GM18861 (cell line): ENCODE results near the gene OR1K1.
A peak's percentile ranks its signal among the peaks of the same experiment; 100 is the strongest.
"Not testable (repeated sequence)": the region's sequence is repeated elsewhere in the genome, so short reads cannot be mapped to it uniquely, and the experiment has no call there.

Source experiments
- ATAC-seq: cut with Tn5 transposase; IDR thresholded peaks from one replicate; pipeline ENCODE4 v1.9.1; 2021; ENCODE audit not compliant: unreplicated experiment

Gene OR1K1

DNA sequence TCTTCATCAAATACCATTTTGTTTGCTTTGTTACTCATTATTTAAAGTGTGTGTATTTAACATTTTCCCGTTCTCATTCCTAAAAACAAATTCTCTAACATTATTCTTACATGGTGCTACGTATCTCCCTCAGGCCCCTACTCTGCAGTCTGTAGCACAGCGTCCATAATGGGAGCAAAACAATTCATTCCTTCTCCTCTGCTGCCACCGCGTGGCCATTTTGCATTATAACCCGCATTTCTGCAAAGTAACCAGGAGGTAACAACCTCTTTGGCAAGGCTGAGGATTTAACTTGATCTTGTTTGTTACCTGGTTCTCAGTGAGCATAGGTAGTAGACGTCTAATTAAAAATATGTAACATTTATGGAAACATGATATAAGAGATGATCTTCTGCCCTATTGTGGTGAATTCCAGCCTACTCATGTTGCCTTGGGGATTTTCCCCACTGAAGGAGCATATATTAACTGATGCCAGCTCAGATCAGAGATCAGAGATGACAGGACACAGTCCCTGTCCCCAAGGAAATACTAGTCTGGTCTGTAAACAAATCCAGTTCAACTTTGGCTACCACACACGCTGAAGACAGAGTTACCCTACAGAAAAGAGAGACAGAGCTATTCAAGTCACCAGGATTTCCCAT is 10.5 kb downstream of the OR1K1 start:
- ATAC-seq, result peak; percentile 93

DNA sequence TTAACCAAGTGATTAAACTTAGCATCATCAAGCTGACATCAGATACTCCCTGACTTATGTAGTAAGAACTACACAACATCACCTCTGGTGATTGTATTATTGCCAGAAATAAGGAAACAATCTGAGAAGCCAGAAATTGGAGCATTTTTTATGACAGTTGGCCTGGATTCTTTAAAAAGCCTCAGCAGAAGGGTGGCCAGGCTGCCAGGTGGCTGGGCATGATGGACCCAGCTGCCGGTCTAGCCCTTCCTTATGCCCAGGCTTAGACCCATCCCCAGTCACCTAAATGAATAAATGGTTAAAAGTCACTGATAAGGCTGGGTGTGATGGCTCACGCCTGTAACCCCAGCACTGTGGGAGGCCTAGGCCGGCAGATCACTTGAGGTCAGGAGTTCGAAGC is 12.8 kb downstream of the OR1K1 start:
- no peak for ATAC-seq

DNA sequence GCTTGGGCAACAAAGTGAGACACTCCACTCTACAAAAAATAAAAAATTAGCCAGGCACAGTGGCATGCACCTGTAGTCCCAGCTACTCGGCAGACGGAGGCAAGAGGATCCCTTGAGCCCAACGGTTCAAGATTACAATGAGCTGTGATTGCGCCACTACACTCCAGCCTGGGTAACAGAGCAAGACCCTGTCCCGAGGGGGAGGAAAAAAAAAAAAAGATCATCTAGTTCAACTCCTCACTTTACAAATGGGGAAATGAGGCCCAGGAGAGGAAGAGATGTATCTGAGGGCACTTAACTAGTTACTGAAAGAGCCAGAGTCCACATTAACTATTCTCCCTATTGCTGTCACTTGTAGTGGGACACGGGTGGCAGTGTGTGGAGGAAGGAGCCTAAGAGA is 14.6 kb downstream of the OR1K1 start:
- ATAC-seq, result no peak

- no peak for ATAC-seq
Measured at GRCh38 chr9:122815544-122815943, 15.6 kb downstream of the OR1K1 start.

DNA sequence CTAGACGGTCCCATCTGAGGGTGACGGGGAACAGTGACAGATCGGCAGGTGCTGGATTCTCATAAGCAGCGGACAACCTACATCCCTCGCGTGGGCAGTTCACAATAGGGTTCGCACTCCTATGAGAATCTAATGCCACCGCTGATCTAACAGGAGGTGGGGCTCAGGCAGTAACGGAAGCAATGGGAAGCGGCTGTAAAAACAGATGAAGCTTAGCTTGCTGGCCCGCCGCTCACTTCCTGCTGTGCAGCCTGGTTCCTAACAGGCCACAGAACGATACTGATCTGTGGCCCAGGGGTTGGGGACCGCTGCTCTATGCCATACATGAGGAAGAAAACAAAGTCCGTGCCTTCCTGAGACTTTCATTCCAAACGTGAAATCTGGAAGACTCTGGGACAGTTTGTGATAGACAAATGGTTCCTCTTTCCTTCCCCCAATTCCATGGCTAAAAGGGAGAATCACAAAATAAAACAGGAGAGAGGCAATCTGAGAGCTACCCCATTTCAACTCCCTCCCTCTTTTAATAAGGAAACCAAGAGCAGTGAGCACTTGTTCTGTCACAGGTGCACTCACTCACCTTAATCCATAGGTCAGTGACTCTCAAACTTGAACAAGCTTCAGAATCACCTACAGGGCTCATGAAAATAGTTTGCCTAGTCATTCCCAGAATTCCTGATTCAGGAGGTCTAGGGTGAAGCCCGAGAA is 16.4 kb downstream of the OR1K1 start:
- ATAC-seq, result no peak

GRCh38 chr9:122819326-122819725 is 19.4 kb downstream of the OR1K1 start:
- ATAC-seq, result no peak

- no peak for ATAC-seq
Measured at GRCh38 chr9:122819791-122820489, 20.0 kb downstream of the OR1K1 start.

- ATAC-seq, result no peak
Measured at GRCh38 chr9:122820490-122820845, 20.5 kb downstream of the OR1K1 start.

GRCh38 chr9:122821278-122821943 is 21.5 kb downstream of the OR1K1 start:
- ATAC-seq, result no peak

DNA sequence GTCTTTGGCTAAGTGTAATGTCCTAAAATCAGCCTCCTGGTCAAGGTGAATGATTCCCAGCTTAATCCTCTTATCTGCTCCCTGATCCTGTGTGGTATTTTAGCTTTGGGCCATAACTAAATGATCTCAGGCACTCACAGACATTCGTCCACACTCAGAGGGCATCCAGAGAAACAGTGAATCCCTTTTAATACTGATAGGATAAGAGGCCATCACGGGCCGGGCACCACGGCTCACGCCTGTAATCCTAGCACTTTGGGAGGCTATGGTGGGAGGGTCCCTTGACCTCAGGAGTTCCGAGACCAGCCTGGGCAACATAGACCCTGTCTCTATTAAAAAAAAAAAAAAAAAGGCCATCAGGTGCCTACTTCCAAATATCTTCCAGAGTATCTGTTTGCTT is 22.1 kb downstream of the OR1K1 start:
- ATAC-seq, result no peak

DNA sequence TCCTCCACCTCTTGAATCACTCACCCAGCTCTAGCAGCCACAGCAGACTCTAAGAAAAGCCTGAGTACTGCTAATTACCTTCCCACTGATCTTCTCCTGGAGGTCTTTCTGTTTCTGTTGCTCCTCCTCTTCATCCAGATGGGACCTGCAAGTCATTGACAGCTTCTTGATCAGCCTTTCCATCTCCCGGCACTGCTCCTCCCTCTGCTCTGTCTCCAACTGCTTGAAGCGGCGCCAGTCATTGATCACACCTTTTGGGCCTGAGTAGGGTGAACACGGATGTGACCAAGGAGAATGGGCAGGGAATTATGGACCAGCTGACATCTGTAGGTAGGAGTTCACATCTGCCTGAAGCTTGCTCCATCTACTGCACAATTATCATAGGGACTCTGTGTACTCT is 23.0 kb downstream of the OR1K1 start:
- ATAC-seq, result no peak

DNA sequence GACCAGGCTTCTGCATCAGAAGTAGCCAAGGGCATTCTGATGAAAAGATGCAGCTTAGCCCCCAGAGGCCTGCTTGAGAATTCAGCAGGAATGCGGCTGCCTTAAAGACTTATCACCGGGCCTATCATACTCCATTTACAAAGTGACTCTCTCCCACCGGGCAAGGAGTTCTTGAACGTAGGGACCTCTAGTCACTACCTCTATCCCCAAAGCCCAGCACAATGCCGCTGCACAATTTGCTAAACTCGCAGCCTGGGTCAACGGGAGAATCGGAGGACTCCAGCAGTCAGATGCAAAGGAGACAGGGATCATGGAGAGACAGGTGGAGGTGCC is 27.8 kb downstream of the OR1K1 start:
- peak; percentile 14 for ATAC-seq

DNA sequence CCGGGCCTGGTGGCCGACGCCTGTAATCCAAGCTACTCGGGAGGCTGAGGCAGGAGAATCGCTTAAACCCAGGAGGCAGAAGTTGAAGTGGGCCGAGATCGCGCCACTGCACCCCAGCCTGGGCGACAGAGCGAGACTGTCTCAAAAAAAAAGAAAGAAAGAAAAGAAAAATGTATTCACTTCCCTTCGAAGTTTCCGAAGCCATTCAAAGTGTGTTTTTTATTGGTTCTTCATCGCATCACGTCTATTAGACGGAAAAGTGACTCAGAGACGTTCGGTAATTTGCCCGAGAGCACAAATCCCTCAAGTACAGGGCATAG is 29.0 kb downstream of the OR1K1 start:
- ATAC-seq, result not testable (repeated sequence)

GRCh38 chr9:122832194-122832593 is 32.3 kb downstream of the OR1K1 start:
- no peak for ATAC-seq

- no peak for ATAC-seq
Measured at GRCh38 chr9:122835313-122835731, 35.4 kb downstream of the OR1K1 start.

GRCh38 chr9:122837266-122837850 is 37.4 kb downstream of the OR1K1 start:
- ATAC-seq, result no peak

GRCh38 chr9:122838441-122838840 is 38.5 kb downstream of the OR1K1 start:
- ATAC-seq, result not testable (repeated sequence)

DNA sequence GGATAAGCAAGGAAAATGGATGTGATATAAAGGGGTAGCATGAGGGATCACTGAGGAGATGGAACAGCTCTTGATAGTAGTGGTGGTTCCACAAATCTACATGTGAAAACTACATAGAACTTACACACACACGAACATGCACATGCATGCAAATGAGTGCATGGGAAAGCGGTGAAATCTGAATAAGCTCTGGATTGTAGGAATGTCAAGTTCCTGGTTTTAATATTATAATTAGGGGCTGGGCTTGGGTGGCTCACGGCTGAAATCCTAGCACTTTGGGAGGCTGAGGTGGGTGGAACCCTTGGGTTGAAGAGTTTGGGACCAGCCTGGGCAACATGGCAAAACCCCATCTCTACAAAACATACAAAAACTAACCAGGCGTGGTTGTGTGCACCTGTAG is 41.6 kb downstream of the OR1K1 start:
- no peak for ATAC-seq

- ATAC-seq, result no peak
Measured at GRCh38 chr9:122844137-122844536, 44.2 kb downstream of the OR1K1 start.

DNA sequence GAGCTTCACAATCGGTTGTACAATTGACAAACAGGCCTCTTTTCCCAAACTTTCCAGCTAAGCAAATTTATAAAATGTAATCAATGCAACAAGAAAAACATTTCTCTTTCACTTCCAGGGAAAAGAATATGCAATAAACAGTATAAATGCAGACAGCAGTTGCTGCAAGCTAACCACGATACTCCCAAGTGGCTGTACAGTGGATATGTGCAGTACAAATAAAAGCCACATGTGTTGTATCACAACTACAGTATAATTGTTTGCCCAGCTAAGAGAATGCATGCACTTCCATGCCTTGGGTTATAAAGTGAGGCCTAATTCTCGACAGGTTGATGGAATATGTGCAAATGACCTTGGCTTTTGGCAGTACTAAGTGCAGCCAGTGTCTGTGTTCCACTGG is 45.2 kb downstream of the OR1K1 start:
- ATAC-seq, result no peak

GRCh38 chr9:122846371-122846940 is 46.5 kb downstream of the OR1K1 start:
- ATAC-seq, result no peak
